Measurements from ENCODE around the gene EEF2K. TPM values are rescaled to one million over a fixed set of nuclear protein-coding genes. Genes with fewer than 3 reads are reported as not detected.
"Not testable (repeated sequence)": the region's sequence is repeated elsewhere in the genome, so short reads cannot be mapped to it uniquely, and the experiment has no call there.

EEF2K gene
- total RNA-seq, 2 donors from 2014 or later, result 9.8 to 15.8 TPM

DNA sequence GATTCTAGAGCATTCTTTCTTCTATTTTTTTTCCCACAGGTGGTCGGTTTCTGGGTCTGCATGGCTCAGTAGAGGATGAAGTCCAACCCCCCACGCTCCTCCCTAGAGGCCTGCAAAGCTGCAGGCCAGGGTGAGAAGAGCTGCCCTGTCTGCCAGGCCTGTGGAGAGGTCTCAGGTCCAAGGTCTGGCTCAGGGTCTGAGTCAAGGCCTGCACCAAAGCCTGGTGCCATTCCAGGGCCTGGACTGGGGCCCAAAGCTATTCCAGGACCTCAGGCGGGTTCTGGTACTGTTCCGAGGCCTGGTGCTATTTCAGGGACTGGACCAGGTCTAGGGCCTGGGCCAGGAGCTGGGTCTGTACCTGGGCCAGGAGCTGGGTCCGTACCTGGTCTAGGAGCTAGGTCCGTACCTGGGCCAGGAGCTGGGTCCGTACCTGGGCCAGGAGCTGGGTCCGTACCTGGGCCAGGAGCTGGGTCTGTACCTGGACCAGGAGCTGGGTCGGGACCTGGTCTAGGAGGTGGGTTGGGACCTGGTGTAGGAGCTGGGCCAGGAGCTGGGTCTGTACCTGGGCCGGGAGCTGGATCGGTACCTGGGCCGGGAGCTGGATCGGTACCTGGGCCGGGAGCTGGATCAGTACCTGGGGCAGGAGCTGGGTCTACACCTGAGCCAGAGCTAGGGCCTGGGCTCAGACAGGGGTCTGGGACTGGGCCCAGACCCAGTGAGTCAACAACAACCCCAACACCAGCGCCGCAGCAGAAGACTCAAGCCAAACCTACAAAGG, 40.4 kb upstream of the EEF2K start:
- Histone ChIP-seq H3K27ac (ENCODE audit: low read depth, low read length) (no peak overlapping the region), H3K4me3 (ENCODE audit: low read length) (no peak overlapping the region), H3K36me3 (ENCODE audit: control insufficient read depth, insufficient read depth, low read length) (no peaks in the 10 kb centered on the region), H3K4me1 (ENCODE audit: control insufficient read depth, insufficient read depth, low read length) (no peaks in the 10 kb centered on the region), H3K27me3 (ENCODE audit: control insufficient read depth, insufficient read depth, low read length, poor library complexity, severe bottlenecking) (peaks cover 34% of the 10 kb centered on the region), H3K9me3 (ENCODE audit: control insufficient read depth, low read length) (no peaks in the 10 kb centered on the region), H3K9ac (ENCODE audit: extremely low read depth, low read length, poor library complexity, severe bottlenecking) (no peak overlapping the region)
- TF ChIP-seq, protein P1, sequence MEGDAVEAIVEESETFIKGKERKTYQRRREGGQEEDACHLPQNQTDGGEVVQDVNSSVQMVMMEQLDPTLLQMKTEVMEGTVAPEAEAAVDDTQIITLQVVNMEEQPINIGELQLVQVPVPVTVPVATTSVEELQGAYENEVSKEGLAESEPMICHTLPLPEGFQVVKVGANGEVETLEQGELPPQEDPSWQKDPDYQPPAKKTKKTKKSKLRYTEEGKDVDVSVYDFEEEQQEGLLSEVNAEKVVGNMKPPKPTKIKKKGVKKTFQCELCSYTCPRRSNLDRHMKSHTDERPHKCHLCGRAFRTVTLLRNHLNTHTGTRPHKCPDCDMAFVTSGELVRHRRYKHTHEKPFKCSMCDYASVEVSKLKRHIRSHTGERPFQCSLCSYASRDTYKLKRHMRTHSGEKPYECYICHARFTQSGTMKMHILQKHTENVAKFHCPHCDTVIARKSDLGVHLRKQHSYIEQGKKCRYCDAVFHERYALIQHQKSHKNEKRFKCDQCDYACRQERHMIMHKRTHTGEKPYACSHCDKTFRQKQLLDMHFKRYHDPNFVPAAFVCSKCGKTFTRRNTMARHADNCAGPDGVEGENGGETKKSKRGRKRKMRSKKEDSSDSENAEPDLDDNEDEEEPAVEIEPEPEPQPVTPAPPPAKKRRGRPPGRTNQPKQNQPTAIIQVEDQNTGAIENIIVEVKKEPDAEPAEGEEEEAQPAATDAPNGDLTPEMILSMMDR (conservative IDR thresholded peaks at IDR 0.05), result no peak
- H3K4me3 Mint-ChIP-seq, result no peak overlapping the region
- H3K9me3 Mint-ChIP-seq, result peaks cover 2% of the 10 kb centered on the region
- no peak overlapping the region for H3K27ac Mint-ChIP-seq
- WGBS, 2 experiments (ENCODE audit: insufficient coverage in 1 of 2, insufficient read length in 1 of 2), result 92% methylated on average over 9 to 16 of the region's 16 CpGs
- no peaks in the 10 kb centered on the region for H3K4me1 Mint-ChIP-seq
- no peak for DNase-seq
- peaks cover 38% of the 10 kb centered on the region for H3K27me3 Mint-ChIP-seq (ENCODE audit: insufficient read depth)
- H3K36me3 Mint-ChIP-seq (ENCODE audit: low read depth), result no peaks in the 10 kb centered on the region

DNA sequence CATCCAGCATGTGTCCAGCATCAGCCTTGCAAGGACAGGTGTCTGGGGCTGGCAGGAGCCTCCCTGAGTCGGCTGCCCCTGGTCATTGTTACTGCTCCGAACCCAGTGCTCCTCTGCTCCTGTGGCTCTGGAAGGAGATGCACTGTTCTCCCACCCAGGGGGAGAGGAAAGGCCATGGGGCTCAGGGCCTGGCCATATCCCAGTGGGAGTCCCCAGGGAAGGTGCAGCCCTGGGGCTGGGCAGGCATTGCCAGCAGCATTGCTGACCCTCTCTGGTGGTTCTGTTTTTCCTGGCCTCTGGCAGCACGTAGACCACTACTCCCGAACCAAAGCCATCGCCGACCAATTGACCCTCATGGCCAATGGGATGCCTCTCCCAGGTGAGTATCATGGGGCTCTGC, 34.1 kb upstream of the EEF2K start:
- Histone ChIP-seq H3K4me1 (ENCODE audit: control insufficient read depth, insufficient read depth, low read length) (no peaks in the 10 kb centered on the region), H3K27ac (ENCODE audit: low read depth, low read length) (no peak overlapping the region), H3K4me3 (ENCODE audit: low read length) (no peak overlapping the region), H3K9me3 (ENCODE audit: control insufficient read depth, low read length) (no peaks in the 10 kb centered on the region), H3K9ac (ENCODE audit: extremely low read depth, low read length, poor library complexity, severe bottlenecking) (no peak overlapping the region), H3K36me3 (ENCODE audit: control insufficient read depth, insufficient read depth, low read length) (no peaks in the 10 kb centered on the region), H3K27me3 (ENCODE audit: control insufficient read depth, insufficient read depth, low read length, poor library complexity, severe bottlenecking) (no peaks in the 10 kb centered on the region)
- no peaks in the 10 kb centered on the region for H3K27me3 Mint-ChIP-seq (ENCODE audit: insufficient read depth)
- 92 to 100% methylated on average over 3 to 6 of the region's 6 CpGs for WGBS, 2 experiments (ENCODE audit: insufficient coverage in 1 of 2, insufficient read length in 1 of 2)
- no peaks in the 10 kb centered on the region for H3K36me3 Mint-ChIP-seq (ENCODE audit: low read depth)
- TF ChIP-seq, protein P1 (conservative IDR thresholded peaks at IDR 0.05), result no peak
- H3K27ac Mint-ChIP-seq, result no peak overlapping the region
- no peak overlapping the region for H3K4me3 Mint-ChIP-seq
- peaks cover under 1% of the 10 kb centered on the region for H3K9me3 Mint-ChIP-seq
- DNase-seq, result no peak
- H3K4me1 Mint-ChIP-seq, result no peaks in the 10 kb centered on the region

DNA sequence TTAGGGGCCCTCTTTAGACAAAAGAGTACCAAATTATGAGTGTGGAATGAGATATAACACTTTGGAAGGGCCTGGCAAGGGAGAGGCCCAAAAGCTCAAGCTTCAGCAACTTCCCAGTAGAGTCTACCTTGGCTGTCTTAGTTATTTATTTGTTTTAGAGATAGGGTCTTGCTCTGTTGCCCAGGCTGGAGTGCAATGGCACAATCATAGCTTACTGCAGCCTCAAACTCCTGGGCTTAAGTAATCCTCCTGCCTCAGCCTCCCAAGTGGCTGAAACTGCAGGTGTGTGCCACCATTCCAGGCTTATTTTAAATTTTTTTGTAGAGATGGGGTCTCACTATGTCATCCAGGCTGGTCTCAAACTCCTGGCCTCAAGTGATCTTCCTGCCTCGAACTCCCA, 33.4 kb upstream of the EEF2K start:
- H3K4me3 ChIP-seq (ENCODE audit: low read length); H3K27me3 Mint-ChIP-seq (ENCODE audit: insufficient read depth); H3K36me3 Mint-ChIP-seq (ENCODE audit: low read depth); H3K9me3 Mint-ChIP-seq; H3K9ac ChIP-seq (ENCODE audit: extremely low read depth, low read length, poor library complexity, severe bottlenecking); H3K4me3 Mint-ChIP-seq; H3K27me3 ChIP-seq (ENCODE audit: control insufficient read depth, insufficient read depth, low read length, poor library complexity, severe bottlenecking); H3K4me1 Mint-ChIP-seq; H3K27ac ChIP-seq (ENCODE audit: low read depth, low read length); H3K4me1 ChIP-seq (ENCODE audit: control insufficient read depth, insufficient read depth, low read length); H3K9me3 ChIP-seq (ENCODE audit: control insufficient read depth, low read length); DNase-seq; H3K36me3 ChIP-seq (ENCODE audit: control insufficient read depth, insufficient read depth, low read length); H3K27ac Mint-ChIP-seq: not testable (repeated sequence)
- WGBS, 2 experiments (ENCODE audit: insufficient coverage in 1 of 2, insufficient read length in 1 of 2), result 100% methylated on average over 1 of the region's 1 CpG

Measured in endodermal cell (in vitro differentiated cells).